Nucleus accumbens (tissue), 56 donors: ENCODE measurements around the gene PRSS2.

Source experiments
- DNase-seq, 56 donors: peaks; one replicate each; lab custom pipeline; 2025; lab: John Stamatoyannopoulos, UW

Gene PRSS2

GRCh38 chr7:142784716-142785115 lies 13.9 kb downstream of the PRSS2 start:
- no peak for DNase-seq

DNA sequence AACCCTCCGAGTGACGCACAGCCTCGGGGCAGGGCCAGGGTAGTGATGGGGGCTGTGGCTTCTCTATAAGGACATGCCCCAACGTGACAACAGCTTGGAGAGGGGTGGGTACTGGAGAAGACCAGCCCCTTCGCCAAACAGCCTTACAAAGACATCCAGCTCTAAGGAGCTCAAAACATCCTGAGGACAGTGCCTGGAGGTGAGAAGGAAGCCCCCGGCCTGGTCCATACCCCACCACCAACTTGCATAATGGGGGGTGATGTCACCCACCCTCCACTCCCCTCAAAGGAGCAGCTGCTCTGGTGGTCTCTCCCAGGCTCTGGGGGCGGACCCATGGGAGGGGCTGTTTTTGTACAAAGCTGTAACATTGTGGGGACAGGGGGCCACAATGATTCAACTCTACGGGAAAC lies 15.1 kb downstream of the PRSS2 start:
- no peak for DNase-seq

GRCh38 chr7:142787034-142787768 lies 16.4 kb downstream of the PRSS2 start:
- DNase-seq: no peak

GRCh38 chr7:142787783-142788182 lies 17.0 kb downstream of the PRSS2 start:
- DNase-seq: no peak

- DNase-seq: no peak
Measured at GRCh38 chr7:142788303-142789289, 17.8 kb downstream of the PRSS2 start.

- no peak for DNase-seq
Measured at GRCh38 chr7:142789441-142789840, 18.7 kb downstream of the PRSS2 start.

GRCh38 chr7:142790056-142790455 lies 19.3 kb downstream of the PRSS2 start:
- no peak for DNase-seq

GRCh38 chr7:142790555-142790954 lies 19.8 kb downstream of the PRSS2 start:
- DNase-seq: no peak

DNA sequence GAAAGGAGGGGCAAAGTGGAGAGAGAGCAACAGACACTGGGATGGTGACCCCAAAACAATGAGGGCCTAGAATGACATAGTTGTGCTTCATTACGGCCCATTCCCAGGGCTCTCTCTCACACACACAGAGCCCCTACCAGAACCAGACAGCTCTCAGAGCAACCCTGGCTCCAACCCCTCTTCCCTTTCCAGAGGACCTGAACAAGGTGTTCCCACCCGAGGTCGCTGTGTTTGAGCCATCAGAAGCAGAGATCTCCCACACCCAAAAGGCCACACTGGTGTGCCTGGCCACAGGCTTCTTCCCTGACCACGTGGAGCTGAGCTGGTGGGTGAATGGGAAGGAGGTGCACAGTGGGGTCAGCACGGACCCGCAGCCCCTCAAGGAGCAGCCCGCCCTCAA lies 20.7 kb downstream of the PRSS2 start:
- no peak for DNase-seq

- no peak for DNase-seq
Measured at GRCh38 chr7:142792129-142792528, 21.4 kb downstream of the PRSS2 start.

- DNase-seq: no peak
Measured at GRCh38 chr7:142792593-142792992, 21.8 kb downstream of the PRSS2 start.

DNA sequence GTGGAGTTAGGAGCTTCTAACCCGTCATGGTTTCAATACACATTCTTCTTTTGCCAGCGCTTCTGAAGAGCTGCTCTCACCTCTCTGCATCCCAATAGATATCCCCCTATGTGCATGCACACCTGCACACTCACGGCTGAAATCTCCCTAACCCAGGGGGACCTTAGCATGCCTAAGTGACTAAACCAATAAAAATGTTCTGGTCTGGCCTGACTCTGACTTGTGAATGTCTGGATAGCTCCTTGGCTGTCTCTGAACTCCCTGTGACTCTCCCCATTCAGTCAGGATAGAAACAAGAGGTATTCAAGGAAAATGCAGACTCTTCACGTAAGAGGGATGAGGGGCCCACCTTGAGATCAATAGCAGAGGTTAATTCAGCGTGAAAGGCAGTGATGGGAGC lies 22.4 kb downstream of the PRSS2 start:
- DNase-seq: no peak

DNA sequence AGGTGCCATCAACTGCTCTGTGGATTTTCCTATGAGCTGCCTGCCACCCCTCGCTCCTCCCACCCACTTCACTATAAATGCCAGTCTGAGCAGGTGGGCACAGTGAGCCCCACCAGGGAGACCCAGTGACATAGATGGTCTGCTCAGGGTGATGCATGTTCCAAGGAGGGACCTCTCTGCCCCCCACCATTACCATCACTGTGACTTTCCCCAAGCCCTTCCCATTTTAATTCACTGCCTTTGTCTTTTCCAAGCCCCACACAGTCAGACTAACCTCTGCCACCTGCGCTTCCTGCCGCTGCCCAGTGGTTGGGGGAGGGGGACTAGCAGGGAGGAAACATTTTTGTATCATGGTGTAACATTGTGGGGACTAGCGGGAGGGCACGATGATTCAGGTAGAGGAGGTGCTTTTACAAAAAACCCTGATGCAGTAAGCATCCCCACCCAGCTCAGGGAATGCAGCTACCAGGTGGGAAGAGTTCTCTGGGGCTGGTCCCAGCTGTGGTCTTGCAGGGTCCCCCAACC lies 24.6 kb downstream of the PRSS2 start:
- DNase-seq: no peak

DNA sequence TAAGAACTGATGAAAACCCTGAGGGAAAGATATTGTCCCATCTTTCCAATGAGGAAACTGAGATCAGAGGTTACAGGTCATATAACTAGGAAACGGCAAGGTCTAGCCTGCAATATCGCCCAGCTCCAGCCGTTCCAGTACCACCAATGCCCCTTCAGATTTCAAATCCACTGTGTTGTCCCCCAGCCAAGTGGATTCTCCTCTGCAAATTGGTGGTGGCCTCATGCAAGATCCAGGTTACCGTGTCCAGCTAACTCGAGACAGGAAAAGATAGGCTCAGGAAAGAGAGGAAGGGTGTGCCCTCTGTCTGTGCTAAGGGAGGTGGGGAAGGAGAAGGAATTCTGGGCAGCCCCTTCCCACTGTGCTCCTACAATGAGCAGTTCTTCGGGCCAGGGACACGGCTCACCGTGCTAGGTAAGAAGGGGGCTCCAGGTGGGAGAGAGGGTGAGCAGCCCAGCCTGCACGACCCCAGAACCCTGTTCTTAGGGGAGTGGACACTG lies 25.3 kb downstream of the PRSS2 start:
- DNase-seq: no peak

- DNase-seq: no peak
Measured at GRCh38 chr7:142796501-142797390, 26.0 kb downstream of the PRSS2 start.

- DNase-seq: no peak
Measured at GRCh38 chr7:142797391-142798377, 26.9 kb downstream of the PRSS2 start.

GRCh38 chr7:142798451-142799436 lies 28.0 kb downstream of the PRSS2 start:
- DNase-seq: no peak

- no peak for DNase-seq
Measured at GRCh38 chr7:142799437-142799835, 28.7 kb downstream of the PRSS2 start.
